ENCODE data around the gene TBX19.

- TF ChIP-seq CTCF (IDR thresholded peaks at IDR 0.05), result no peak
- no peak for TF ChIP-seq POLR2A (IDR thresholded peaks at IDR 0.05)
Observed at GRCh38 chr1:168343566-168343965, 62.9 kb downstream of the TBX19 start.

Data from Peyer's patch (tissue), 4 donors.